ENCODE results near the gene FLII. TPM values are rescaled to one million over a fixed set of nuclear protein-coding genes. Genes with fewer than 3 reads are reported as not detected.
"Not testable (repeated sequence)": the region's sequence is repeated elsewhere in the genome, so short reads cannot be mapped to it uniquely, and the experiment has no call there.

Gene FLII
- 100 to 1,000 TPM; 299 to 335 TPM for total RNA-seq
- polyA plus RNA-seq (2013, experiment 1 of 2), result 143 TPM
- 127 TPM for polyA plus RNA-seq (2013, experiment 2 of 2)
- long read RNA-seq, experiment 1, full-length matches to known transcripts, result 3 of 54 reads
- long read RNA-seq, experiment 1, partial matches to known transcripts, result 32 of 54 reads
- long read RNA-seq, experiment 1, other reads (novel, unspliced or antisense), result 19 of 54 reads
- long read RNA-seq, experiment 2, full-length matches to known transcripts, result 141 of 434 reads
- long read RNA-seq, experiment 2, partial matches to known transcripts, result 45 of 434 reads
- long read RNA-seq, experiment 2, other reads (novel, unspliced or antisense), result 248 of 434 reads
- long read RNA-seq, experiment 3, full-length matches to known transcripts, result 535 of 1,274 reads
- long read RNA-seq, experiment 3, partial matches to known transcripts, result 126 of 1,274 reads
- long read RNA-seq, experiment 3, other reads (novel, unspliced or antisense), result 613 of 1,274 reads
- long read RNA-seq, experiment 4, partial matches to known transcripts, result 5 of 11 reads
- long read RNA-seq, experiment 4, other reads (novel, unspliced or antisense), result 3 of 11 reads

DNA sequence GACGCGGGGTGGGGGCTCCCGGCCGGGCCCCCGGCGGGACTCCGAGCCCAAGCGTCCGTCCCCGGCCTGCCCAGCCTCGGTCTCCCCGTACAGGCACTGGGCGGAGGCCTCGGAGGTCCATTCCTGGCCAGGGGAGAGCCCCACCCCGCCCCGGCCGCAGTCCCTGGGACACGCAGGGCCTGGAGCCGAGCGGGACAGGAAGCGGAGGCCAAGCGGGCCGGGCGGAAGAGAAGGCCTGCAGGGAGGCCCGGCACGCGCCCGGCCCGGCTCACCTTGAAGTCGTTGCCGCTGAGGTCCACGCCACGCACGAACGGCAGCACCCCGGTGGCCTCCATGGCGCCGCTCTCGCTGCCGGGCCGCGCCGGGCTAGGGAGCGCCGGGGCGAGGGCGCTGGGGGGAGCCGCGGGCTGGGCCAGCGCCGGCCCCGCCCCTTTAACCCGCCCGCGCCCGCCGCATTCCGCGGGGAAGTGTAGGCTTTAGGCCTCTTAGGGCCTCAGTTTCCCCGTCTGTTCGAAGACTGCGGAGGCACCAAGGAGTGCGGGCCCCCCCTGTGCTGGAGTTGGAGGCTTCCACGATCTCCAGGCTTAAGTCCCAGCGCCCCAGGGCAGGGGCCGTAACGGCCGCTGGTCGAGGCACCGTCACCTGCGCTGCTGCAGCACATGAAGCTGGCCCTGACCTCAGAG lies at the start of gene FLII:
FLII (minus strand) TSS at position 383 of the 683 bp plus-strand sequence; CDS start at position 335, 48 bp downstream.
- H3K27me3 Mint-ChIP-seq (ENCODE audit: insufficient read depth), result no peaks in the 10 kb centered on the region
- peak within 1 kb of the TSS; percentile 97 for H3K27ac Mint-ChIP-seq
- H3K4me3 Mint-ChIP-seq, result peak within 1 kb of the TSS; percentile 92
- peaks cover 14% of the 10 kb centered on the region for H3K4me1 ChIP-seq (ENCODE audit: control insufficient read depth, insufficient read depth, low read length)
- peak; percentile 90 for DNase-seq
- TF ChIP-seq, protein P1, sequence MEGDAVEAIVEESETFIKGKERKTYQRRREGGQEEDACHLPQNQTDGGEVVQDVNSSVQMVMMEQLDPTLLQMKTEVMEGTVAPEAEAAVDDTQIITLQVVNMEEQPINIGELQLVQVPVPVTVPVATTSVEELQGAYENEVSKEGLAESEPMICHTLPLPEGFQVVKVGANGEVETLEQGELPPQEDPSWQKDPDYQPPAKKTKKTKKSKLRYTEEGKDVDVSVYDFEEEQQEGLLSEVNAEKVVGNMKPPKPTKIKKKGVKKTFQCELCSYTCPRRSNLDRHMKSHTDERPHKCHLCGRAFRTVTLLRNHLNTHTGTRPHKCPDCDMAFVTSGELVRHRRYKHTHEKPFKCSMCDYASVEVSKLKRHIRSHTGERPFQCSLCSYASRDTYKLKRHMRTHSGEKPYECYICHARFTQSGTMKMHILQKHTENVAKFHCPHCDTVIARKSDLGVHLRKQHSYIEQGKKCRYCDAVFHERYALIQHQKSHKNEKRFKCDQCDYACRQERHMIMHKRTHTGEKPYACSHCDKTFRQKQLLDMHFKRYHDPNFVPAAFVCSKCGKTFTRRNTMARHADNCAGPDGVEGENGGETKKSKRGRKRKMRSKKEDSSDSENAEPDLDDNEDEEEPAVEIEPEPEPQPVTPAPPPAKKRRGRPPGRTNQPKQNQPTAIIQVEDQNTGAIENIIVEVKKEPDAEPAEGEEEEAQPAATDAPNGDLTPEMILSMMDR (conservative IDR thresholded peaks at IDR 0.05), result no peak
- H3K36me3 Mint-ChIP-seq (ENCODE audit: low read depth), result peaks cover 34% of the 10 kb centered on the region
- peaks cover 41% of the 10 kb centered on the region for H3K36me3 ChIP-seq (ENCODE audit: control insufficient read depth, insufficient read depth, low read length)
- peaks cover 22% of the 10 kb centered on the region for H3K4me1 Mint-ChIP-seq
- H3K4me3 ChIP-seq (ENCODE audit: low read length), result peak within 1 kb of the TSS; percentile 86
- no peaks in the 10 kb centered on the region for H3K9me3 Mint-ChIP-seq
- H3K9me3 ChIP-seq (ENCODE audit: control insufficient read depth, low read length), result no peaks in the 10 kb centered on the region
- WGBS, 2 experiments (ENCODE audit: insufficient coverage in 1 of 2, insufficient read length in 1 of 2), result 6 to 9% methylated on average over 18 to 71 of the region's 71 CpGs
- H3K27ac ChIP-seq (ENCODE audit: low read depth, low read length), result peak within 1 kb of the TSS; percentile 51
- H3K9ac ChIP-seq (ENCODE audit: extremely low read depth, low read length, poor library complexity, severe bottlenecking), result peak within 1 kb of the TSS; percentile 70
- H3K27me3 ChIP-seq (ENCODE audit: control insufficient read depth, insufficient read depth, low read length, poor library complexity, severe bottlenecking), result no peaks in the 10 kb centered on the region

DNA sequence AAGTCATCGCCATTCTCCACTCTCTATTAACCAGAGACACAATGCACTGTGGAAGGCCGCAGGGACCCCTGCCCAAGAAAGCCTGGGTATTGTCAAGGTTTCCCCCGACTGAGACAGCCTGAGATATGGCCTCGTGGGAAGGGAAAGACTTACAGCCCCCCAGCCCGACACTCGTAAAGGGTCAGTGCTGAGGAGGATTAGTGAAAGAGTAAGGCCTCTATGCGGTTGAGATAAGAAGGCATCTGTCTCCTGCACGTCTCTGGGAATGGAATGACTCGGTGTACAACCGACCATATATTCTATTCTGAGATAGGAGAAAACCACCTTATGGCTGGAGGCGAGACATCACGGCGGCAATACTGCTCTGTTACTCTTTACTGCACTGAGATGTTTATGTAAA lies 44.7 kb upstream of the FLII start:
- WGBS, 2 experiments (ENCODE audit: insufficient coverage in 1 of 2, insufficient read length in 1 of 2), result 93 to 96% methylated on average over 5 to 13 of the region's 13 CpGs
- not testable (repeated sequence) for H3K9me3 ChIP-seq (ENCODE audit: control insufficient read depth, low read length); H3K9ac ChIP-seq (ENCODE audit: extremely low read depth, low read length, poor library complexity, severe bottlenecking); H3K27ac ChIP-seq (ENCODE audit: low read depth, low read length); H3K27me3 ChIP-seq (ENCODE audit: control insufficient read depth, insufficient read depth, low read length, poor library complexity, severe bottlenecking); H3K9me3 Mint-ChIP-seq; H3K4me1 Mint-ChIP-seq; H3K4me3 Mint-ChIP-seq; H3K4me3 ChIP-seq (ENCODE audit: low read length); H3K27ac Mint-ChIP-seq; DNase-seq; H3K27me3 Mint-ChIP-seq (ENCODE audit: insufficient read depth); H3K4me1 ChIP-seq (ENCODE audit: control insufficient read depth, insufficient read depth, low read length)
- peaks cover 69% of the 10 kb centered on the region for H3K36me3 Mint-ChIP-seq (ENCODE audit: low read depth)
- peaks cover 73% of the 10 kb centered on the region for H3K36me3 ChIP-seq (ENCODE audit: control insufficient read depth, insufficient read depth, low read length)

DNA sequence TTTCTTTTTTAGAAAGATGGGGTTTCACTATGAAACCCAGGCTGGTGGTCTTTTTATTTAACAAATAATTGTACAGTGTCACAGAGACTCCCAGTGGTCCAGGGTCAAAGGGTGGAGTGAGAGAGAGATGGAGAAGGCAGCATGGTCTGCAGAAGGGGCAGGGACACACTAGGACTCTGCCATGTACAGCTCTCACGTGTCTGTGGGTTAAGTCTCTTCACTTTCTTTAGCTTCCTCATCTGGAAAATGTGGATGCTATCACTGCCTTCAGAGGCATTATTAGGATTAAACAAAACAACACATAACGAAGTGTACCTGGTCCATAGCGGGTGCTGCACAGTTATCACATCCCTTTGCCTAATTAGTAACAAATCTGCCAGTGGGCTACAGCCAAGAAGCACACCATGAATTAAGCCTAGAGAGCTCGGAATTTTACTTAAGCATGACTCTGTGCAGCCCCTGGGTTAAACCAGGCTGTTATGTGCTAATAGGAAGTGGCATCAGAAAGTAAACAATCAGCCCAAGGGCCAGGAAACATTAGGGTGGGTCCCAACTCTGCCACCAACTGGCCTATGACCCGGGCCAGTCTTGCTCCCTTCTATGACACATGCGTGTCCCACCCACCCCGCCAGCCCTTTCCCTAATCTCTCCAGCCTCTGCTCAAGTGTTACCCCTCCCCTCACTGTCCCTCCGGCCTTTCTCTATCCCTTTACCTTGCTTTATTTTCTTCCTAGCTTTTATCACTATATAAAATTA lies 42.4 kb upstream of the FLII start:
- DNase-seq, result no peak
- peaks cover 72% of the 10 kb centered on the region for H3K36me3 Mint-ChIP-seq (ENCODE audit: low read depth)
- H3K4me1 Mint-ChIP-seq, result no peaks in the 10 kb centered on the region
- Histone ChIP-seq H3K36me3 (ENCODE audit: control insufficient read depth, insufficient read depth, low read length) (peaks cover 64% of the 10 kb centered on the region), H3K9ac (ENCODE audit: extremely low read depth, low read length, poor library complexity, severe bottlenecking) (no peak overlapping the region), H3K4me3 (ENCODE audit: low read length) (no peak overlapping the region), H3K27ac (ENCODE audit: low read depth, low read length) (no peak overlapping the region), H3K27me3 (ENCODE audit: control insufficient read depth, insufficient read depth, low read length, poor library complexity, severe bottlenecking) (no peaks in the 10 kb centered on the region), H3K4me1 (ENCODE audit: control insufficient read depth, insufficient read depth, low read length) (no peaks in the 10 kb centered on the region), H3K9me3 (ENCODE audit: control insufficient read depth, low read length) (no peaks in the 10 kb centered on the region)
- no peak overlapping the region for H3K27ac Mint-ChIP-seq
- H3K4me3 Mint-ChIP-seq, result no peak overlapping the region
- no peaks in the 10 kb centered on the region for H3K27me3 Mint-ChIP-seq (ENCODE audit: insufficient read depth)
- WGBS, 2 experiments (ENCODE audit: insufficient coverage in 1 of 2, insufficient read length in 1 of 2), result 90 to 96% methylated on average over 5 to 8 of the region's 8 CpGs
- peaks cover 2% of the 10 kb centered on the region for H3K9me3 Mint-ChIP-seq
- TF ChIP-seq, protein P1 (conservative IDR thresholded peaks at IDR 0.05), result no peak

DNA sequence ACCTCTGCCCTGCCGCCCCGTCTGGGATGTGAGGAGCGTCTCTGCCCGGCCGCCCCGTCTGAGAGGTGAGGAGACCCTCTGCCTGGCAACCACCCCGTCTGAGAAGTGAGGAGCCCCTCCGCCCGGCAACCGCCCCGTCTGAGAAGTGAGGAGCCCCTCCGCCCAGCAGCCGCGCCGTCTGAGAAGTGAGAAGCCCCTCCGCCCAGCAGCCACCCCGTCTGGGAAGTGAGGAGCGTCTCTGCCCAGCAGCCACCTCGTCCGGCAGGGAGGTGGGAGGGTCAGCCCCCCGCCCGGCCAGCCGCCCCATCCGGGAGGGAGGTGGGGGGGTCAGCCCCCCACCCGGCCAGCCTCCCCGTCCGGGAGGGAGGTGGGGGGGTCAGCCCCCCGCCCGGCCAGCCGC lies 39.5 kb upstream of the FLII start:
- H3K4me1 ChIP-seq (ENCODE audit: control insufficient read depth, insufficient read depth, low read length); H3K4me1 Mint-ChIP-seq; H3K9me3 Mint-ChIP-seq; H3K27ac Mint-ChIP-seq; DNase-seq; H3K27ac ChIP-seq (ENCODE audit: low read depth, low read length); H3K27me3 ChIP-seq (ENCODE audit: control insufficient read depth, insufficient read depth, low read length, poor library complexity, severe bottlenecking); H3K27me3 Mint-ChIP-seq (ENCODE audit: insufficient read depth); H3K4me3 ChIP-seq (ENCODE audit: low read length); H3K4me3 Mint-ChIP-seq; H3K9me3 ChIP-seq (ENCODE audit: control insufficient read depth, low read length); H3K9ac ChIP-seq (ENCODE audit: extremely low read depth, low read length, poor library complexity, severe bottlenecking): not testable (repeated sequence)
- WGBS, 2 experiments (ENCODE audit: insufficient coverage in 1 of 2, insufficient read length in 1 of 2), result 96% methylated on average over 24 of the region's 30 CpGs; no CpG with 5 or more reads in 1 of the 2 experiments
- H3K36me3 Mint-ChIP-seq (ENCODE audit: low read depth), result peaks cover 68% of the 10 kb centered on the region
- H3K36me3 ChIP-seq (ENCODE audit: control insufficient read depth, insufficient read depth, low read length), result peaks cover 72% of the 10 kb centered on the region

Data from endodermal cell (in vitro differentiated cells).